K562 (cell line): ENCODE data around the gene BAIAP2. TPM values are rescaled to one million over a fixed set of nuclear protein-coding genes. Genes with fewer than 3 reads are reported as not detected.
A peak's percentile ranks its signal among the peaks of the same experiment; 100 is the strongest.

Source experiments
- CEBPB ChIP-seq: fragments of 450-650 bp; IDR thresholded peaks from 2 replicates; pipeline ENCODE4 v1.6.1; 2016; ENCODE audit warnings: missing genetic modification characterization, missing compliant biosample characterization
- FIP1L1 ChIP-seq: fragments of 200-400 bp; formaldehyde crosslinking; IDR thresholded peaks from 2 replicates; pipeline ENCODE4 v1.6.1; 2018; ENCODE audit warnings: mild to moderate bottlenecking, low read depth, low read length; ENCODE audit not compliant: poor library complexity, severe bottlenecking
- KDM5B ChIP-seq: fragments of 200-600 bp; sonication (generic); IDR thresholded peaks from 2 replicates; pipeline ENCODE4 v1.6.1; 2012; ENCODE audit warnings: low read depth, mild to moderate bottlenecking, moderate library complexity, low read length, control low read depth, inconsistent platforms; ENCODE audit not compliant: insufficient replicate concordance
- L3MBTL2 ChIP-seq: fragments of 450-650 bp; IDR thresholded peaks from 2 replicates; pipeline ENCODE4 v1.6.1; 2016; ENCODE audit warnings: mild to moderate bottlenecking, moderate library complexity
- MAZ ChIP-seq, 2 experiments: fragments of 450-650 bp in 1 of 2; sonication (generic) in 1 of 2; formaldehyde crosslinking; IDR thresholded peaks in 1 of 2; conservative IDR thresholded peaks in 1 of 2; 2 replicates each; pipeline versions ENCODE4 v1.4.0 to v1.5.0; 2020; ENCODE audit warnings: mild to moderate bottlenecking in 1 of 2, missing genetic modification reagents in 1 of 2
- NR1H2 ChIP-seq: sonication (generic); formaldehyde crosslinking; IDR thresholded peaks from 2 replicates; pipeline ENCODE4 v1.4.0; 2020; ENCODE audit warnings: mild to moderate bottlenecking, missing genetic modification reagents
- NRF1 ChIP-seq, 2 experiments: fragments of 450-650 bp; IDR thresholded peaks in 1 of 2; conservative IDR thresholded peaks in 1 of 2; 2 replicates each; pipeline ENCODE4 v1.6.1; 2014; ENCODE audit warnings: mild to moderate bottlenecking in 2 of 2
- RAD51 ChIP-seq: fragments of 450-650 bp; IDR thresholded peaks from 2 replicates; pipeline ENCODE4 v1.7.1; 2016; ENCODE audit warnings: low read depth, mild to moderate bottlenecking, borderline replicate concordance
- SAFB2 ChIP-seq: fragments of 200-400 bp; formaldehyde crosslinking; IDR thresholded peaks from 2 replicates; pipeline ENCODE4 v1.6.1; 2018; ENCODE audit warnings: borderline replicate concordance, low read length, low read depth, moderate library complexity; ENCODE audit not compliant: severe bottlenecking
- SMARCE1 ChIP-seq: fragments of 450-650 bp; IDR thresholded peaks from 2 replicates; pipeline ENCODE4 v1.7.1; 2016; ENCODE audit warnings: mild to moderate bottlenecking
- YBX1 ChIP-seq: fragments of 450-650 bp; IDR thresholded peaks from 2 replicates; pipeline ENCODE4 v1.7.1; 2016; ENCODE audit warnings: mild to moderate bottlenecking
- ZNF121 ChIP-seq: sonication (generic); formaldehyde crosslinking; conservative IDR thresholded peaks from 2 replicates; pipeline ENCODE4 v1.8.0; 2022; ENCODE audit warnings: missing genetic modification reagents
- ZNF184 ChIP-seq: sonication (generic); formaldehyde crosslinking; IDR thresholded peaks from 2 replicates; pipeline ENCODE4 v1.5.0; 2020; ENCODE audit warnings: missing genetic modification reagents
- polyA plus RNA-seq, 8 experiments: library from polyadenylated mRNA; depleted of rRNA in 4 of 8; stranded (reverse) in 5 of 8; unstranded in 3 of 8; fragments of >200 nt; fragmentation: Nextera tagmentation in 2 of 8; fragmentation: Illumina TruSeq in 1 of 8; extraction: Ambion mirVana in 2 of 8; extraction: Trizol in 1 of 8; gene quantifications; 2 replicates each; pipeline versions ENCODE4 v1.2.1 to v1.2.3, GENCODE V29; 2011 to 2014; ENCODE audit warnings: inconsistent platforms in 1 of 8, missing spikeins in 1 of 8
- total RNA-seq, 7 experiments: library from RNA; depleted of rRNA in 6 of 7; stranded (reverse); fragments of >200 nt in 6 of 7; fragmentation: Illumina TruSeq in 2 of 7; extraction: Trizol in 2 of 7; gene quantifications; 2 replicates each; pipeline versions ENCODE4 v1.2.1 to v1.2.3, GENCODE V29; 2011 to 2021; ENCODE audit warnings: low replicate concordance in 1 of 7
- TF ChIP-seq, protein P1 (sequence below), 2 experiments: fragments of 200-800 bp in 1 of 2; sonication (Bioruptor generic) in 1 of 2; sonication (generic) in 1 of 2; formaldehyde crosslinking in 1 of 2; IDR thresholded peaks in 1 of 2; conservative IDR thresholded peaks in 1 of 2; 2 replicates each; pipeline versions ENCODE4 v1.5.0 to v1.6.1; 2016 to 2020; ENCODE audit warnings: missing compliant biosample characterization in 1 of 2, missing genetic modification characterization in 1 of 2, missing genetic modification reagents in 1 of 2
- TF ChIP-seq, protein P2 (sequence below), 2 experiments: fragments of 450-650 bp; conservative IDR thresholded peaks; 2 replicates each; pipeline ENCODE4 v1.6.1; 2017; ENCODE audit warnings: mild to moderate bottlenecking in 2 of 2, moderate library complexity in 2 of 2
- TF ChIP-seq, protein P3 (sequence below): sonication (generic); formaldehyde crosslinking; IDR thresholded peaks from 2 replicates; pipeline ENCODE4 v1.9.0; 2022; ENCODE audit warnings: mild to moderate bottlenecking, missing genetic modification reagents
- TF ChIP-seq, protein P4 (sequence below): sonication (generic); formaldehyde crosslinking; IDR thresholded peaks from 2 replicates; pipeline ENCODE4 v1.8.1; 2023; ENCODE audit warnings: missing genetic modification reagents, mild to moderate bottlenecking, borderline replicate concordance

Gene BAIAP2
- total and polyA plus RNA-seq, 9 of the 15 experiments (the other 6 are each of a cell fraction or from before 2014, with no cell fraction given), result 2.3 to 51.6 (median 18.4) TPM

DNA sequence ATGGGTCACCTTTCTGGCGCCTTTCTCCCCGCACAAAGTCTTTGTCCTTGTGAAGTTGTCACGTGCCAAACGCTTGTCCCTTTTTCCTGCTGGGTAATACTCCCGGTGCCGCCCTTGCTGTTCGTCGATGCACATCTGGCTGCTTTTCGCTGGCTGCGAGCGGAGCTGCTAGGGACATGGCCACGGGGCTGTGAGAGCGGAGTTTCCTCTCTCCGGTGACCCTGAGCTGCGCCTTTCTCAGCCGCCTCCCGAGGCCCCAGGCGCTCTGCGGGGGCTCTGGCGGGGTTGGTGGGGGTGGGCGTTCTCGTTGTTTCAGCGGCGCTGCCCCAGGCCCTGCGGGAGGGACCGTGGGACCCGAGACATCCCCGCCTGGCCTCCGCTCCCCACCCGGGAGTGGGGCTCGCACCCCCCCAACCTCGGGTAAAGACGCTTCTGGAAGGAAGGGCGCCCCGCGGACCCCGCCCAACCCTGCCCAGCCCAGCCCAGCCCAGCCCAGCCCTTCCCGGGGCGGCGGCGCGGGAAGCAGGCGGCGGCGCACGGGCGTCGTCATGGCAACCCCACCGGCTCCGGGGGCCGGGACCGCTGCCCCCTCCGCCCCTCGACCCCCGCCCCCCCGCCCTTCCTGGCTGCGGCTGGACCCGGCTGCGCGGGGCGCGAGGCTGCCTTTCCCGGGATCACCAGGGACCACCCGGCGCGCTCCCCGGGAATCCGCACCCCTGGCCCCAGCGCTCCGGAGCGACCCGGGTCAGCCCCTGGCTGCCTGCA lies 31.1 kb upstream of the BAIAP2 start (continued):
- TF ChIP-seq, protein P1, sequence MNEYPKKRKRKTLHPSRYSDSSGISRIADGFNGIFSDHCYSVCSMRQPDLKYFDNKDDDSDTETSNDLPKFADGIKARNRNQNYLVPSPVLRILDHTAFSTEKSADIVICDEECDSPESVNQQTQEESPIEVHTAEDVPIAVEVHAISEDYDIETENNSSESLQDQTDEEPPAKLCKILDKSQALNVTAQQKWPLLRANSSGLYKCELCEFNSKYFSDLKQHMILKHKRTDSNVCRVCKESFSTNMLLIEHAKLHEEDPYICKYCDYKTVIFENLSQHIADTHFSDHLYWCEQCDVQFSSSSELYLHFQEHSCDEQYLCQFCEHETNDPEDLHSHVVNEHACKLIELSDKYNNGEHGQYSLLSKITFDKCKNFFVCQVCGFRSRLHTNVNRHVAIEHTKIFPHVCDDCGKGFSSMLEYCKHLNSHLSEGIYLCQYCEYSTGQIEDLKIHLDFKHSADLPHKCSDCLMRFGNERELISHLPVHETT (CRISPR knock-in tag; conservative IDR thresholded peaks at IDR 0.05 in 1 of 2, IDR thresholded peaks at IDR 0.05 in 1 of 2), result no peak
- peak; percentile 97 for TF ChIP-seq ZNF121 (CRISPR knock-in tag)
- TF ChIP-seq, protein P2, sequence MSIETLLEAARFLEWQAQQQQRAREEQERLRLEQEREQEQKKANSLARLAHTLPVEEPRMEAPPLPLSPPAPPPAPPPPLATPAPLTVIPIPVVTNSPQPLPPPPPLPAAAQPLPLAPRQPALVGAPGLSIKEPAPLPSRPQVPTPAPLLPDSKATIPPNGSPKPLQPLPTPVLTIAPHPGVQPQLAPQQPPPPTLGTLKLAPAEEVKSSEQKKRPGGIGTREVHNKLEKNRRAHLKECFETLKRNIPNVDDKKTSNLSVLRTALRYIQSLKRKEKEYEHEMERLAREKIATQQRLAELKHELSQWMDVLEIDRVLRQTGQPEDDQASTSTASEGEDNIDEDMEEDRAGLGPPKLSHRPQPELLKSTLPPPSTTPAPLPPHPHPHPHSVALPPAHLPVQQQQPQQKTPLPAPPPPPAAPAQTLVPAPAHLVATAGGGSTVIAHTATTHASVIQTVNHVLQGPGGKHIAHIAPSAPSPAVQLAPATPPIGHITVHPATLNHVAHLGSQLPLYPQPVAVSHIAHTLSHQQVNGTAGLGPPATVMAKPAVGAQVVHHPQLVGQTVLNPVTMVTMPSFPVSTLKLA (conservative IDR thresholded peaks at IDR 0.05), result 0 out of 4 replicates have a peak, but pooled peaks of 1 of the 2 experiments have one; percentile 32
- peak; percentile 55 for TF ChIP-seq L3MBTL2
- TF ChIP-seq YBX1, result no peak
- peak; percentile 1 for TF ChIP-seq FIP1L1
- TF ChIP-seq KDM5B, result peak; percentile 38
- peak in 1 of 2 experiments; percentile 53; a peak in 1 of 4 replicates for TF ChIP-seq MAZ (CRISPR knock-in tag; conservative IDR thresholded peaks at IDR 0.05 in 1 of 2, IDR thresholded peaks at IDR 0.05 in 1 of 2)
- TF ChIP-seq ZNF184 (CRISPR knock-in tag), result peak; percentile 60
- TF ChIP-seq NR1H2, result no peak
- TF ChIP-seq, protein P3, sequence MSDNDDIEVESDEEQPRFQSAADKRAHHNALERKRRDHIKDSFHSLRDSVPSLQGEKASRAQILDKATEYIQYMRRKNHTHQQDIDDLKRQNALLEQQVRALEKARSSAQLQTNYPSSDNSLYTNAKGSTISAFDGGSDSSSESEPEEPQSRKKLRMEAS (CRISPR knock-in tag), result peak; percentile 33; the same call in 1 of the 2 replicates
- TF ChIP-seq CEBPB (tag), result no peak
- TF ChIP-seq, protein P4, sequence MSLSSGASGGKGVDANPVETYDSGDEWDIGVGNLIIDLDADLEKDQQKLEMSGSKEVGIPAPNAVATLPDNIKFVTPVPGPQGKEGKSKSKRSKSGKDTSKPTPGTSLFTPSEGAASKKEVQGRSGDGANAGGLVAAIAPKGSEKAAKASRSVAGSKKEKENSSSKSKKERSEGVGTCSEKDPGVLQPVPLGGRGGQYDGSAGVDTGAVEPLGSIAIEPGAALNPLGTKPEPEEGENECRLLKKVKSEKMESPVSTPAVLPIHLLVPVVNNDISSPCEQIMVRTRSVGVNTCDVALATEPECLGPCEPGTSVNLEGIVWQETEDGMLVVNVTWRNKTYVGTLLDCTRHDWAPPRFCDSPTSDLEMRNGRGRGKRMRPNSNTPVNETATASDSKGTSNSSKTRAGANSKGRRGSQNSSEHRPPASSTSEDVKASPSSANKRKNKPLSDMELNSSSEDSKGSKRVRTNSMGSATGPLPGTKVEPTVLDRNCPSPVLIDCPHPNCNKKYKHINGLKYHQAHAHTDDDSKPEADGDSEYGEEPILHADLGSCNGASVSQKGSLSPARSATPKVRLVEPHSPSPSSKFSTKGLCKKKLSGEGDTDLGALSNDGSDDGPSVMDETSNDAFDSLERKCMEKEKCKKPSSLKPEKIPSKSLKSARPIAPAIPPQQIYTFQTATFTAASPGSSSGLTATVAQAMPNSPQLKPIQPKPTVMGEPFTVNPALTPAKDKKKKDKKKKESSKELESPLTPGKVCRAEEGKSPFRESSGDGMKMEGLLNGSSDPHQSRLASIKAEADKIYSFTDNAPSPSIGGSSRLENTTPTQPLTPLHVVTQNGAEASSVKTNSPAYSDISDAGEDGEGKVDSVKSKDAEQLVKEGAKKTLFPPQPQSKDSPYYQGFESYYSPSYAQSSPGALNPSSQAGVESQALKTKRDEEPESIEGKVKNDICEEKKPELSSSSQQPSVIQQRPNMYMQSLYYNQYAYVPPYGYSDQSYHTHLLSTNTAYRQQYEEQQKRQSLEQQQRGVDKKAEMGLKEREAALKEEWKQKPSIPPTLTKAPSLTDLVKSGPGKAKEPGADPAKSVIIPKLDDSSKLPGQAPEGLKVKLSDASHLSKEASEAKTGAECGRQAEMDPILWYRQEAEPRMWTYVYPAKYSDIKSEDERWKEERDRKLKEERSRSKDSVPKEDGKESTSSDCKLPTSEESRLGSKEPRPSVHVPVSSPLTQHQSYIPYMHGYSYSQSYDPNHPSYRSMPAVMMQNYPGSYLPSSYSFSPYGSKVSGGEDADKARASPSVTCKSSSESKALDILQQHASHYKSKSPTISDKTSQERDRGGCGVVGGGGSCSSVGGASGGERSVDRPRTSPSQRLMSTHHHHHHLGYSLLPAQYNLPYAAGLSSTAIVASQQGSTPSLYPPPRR, result no peak
- TF ChIP-seq NRF1 (conservative IDR thresholded peaks at IDR 0.05 in 1 of 2, IDR thresholded peaks at IDR 0.05 in 1 of 2), result no peak
- peak; percentile 66 for TF ChIP-seq RAD51
- TF ChIP-seq SAFB2, result no peak
- TF ChIP-seq SMARCE1, result no peak
